H4 (cell line): Measurements from ENCODE around the gene NPNT. TPM values are rescaled to one million over a fixed set of nuclear protein-coding genes. Genes with fewer than 3 reads are reported as not detected.

Source experiments
- DNase-seq: peaks from one replicate; pipeline ENCODE4 v3.0.0-alpha.2; 2015; ENCODE audit warnings: low spot score
- total RNA-seq: library from RNA; depleted of rRNA; stranded (reverse); fragments of >200 nt; shearing (Covaris generic); gene quantifications from 2 replicates; pipeline ENCODE4 v1.2.3, GENCODE V29; 2014

The NPNT gene
- total RNA-seq, 1 experiment from 2014 or later = 0.23 TPM

- no peak for DNase-seq
These were observed 74.3 kb downstream of the NPNT start for GRCh38 chr4:105969575-105969974.

- no peak for DNase-seq
These were observed 75.1 kb downstream of the NPNT start for GRCh38 chr4:105970371-105970770.

DNA sequence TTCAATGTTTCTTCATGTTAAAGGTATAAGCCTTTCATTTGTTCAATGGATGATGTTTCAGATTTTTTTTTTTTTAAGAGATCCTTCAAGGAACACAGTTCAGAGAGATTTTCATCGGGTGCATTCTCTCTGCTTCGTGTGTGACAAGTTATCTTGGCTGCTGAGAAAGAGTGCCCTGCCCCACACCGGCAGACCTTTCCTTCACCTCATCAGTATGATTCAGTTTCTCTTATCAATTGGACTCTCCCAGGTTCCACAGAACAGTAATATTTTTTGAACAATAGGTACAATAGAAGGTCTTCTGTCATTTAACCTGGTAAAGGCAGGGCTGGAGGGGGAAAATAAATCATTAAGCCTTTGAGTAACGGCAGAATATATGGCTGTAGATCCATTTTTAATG lies 75.8 kb downstream of the NPNT start:
- no peak for DNase-seq

DNA sequence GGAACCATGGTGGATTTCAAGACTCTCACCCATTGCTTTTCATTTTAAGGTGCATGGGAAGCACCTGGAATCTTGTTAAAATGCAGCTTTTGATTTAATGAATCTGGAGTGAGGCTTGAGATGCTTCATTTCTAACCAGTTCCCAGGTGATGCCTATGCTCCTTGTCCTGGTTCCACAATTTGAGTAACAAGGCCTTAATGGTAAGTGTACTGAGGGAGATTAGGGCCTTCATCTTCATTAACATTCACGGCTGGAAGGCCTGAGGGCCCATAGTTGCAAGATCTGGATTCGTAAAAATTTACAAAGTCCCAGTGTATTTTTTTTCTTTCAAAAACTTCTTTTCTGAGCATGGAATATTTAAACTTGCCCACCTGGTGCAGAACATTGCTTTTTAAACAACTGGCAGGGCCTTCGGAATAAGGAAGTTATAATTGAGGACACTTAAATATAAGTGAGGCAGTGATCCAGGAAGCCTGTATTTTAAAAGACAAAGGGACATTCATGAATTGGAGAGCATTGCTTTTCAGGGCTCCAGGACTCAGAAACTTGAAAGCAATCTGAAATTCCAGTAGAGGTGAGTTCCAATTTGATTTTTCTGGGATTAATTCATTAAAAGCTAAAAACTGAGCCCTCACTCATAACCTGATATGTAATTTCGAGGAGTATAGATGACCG lies 77.8 kb downstream of the NPNT start:
- DNase-seq = no peak

GRCh38 chr4:105976915-105977314 lies 81.6 kb downstream of the NPNT start:
- DNase-seq = no peak

DNA sequence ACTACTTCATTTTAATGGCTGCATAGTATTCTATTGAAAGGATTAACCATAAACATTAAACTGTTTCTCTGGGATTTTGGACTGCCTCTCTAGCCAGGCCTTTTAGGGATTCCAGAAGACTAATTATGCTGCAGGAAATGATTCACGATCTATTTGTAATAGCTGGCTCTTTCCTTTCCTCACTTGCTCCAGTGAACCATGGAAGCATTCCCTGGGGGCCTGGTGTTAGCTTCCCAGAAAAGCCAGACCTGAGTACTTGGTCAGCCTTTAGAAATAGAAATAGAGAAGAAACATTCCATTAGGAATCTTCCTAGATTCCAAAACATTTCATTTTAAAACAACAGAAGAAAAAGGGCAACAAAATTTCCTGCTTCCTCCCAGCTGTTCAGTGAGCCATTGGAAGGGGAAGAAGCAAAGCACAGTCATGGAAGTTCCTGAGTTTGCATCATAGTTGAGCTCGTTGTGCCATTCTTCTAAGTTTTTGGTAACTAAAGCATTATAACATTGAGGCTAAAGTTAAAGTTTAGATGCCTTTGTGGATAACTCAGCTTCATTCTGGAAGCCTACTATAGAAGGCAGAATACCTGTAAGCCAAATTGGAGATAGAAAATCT lies 83.5 kb downstream of the NPNT start:
- peak; percentile 16 for DNase-seq

DNA sequence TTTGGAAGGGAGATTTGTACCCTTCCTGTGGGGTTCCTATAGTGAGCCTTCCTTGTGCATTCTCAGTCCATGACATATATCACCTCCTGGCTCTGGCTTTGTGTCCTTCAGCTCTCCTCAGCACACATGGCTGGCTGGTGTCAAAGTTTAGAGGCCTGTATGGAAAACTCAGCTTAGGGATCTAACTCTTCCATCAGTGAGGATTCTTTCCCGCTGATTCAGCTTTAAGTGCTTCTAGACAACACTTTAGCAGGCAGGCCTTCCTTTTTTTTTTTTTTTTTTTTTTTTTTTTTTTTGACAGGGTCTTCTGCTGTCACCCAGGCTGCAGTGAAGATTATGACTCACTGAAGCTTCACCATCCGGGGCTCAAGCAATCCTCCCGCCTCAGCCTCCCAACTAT lies 84.2 kb downstream of the NPNT start:
- no peak for DNase-seq

DNA sequence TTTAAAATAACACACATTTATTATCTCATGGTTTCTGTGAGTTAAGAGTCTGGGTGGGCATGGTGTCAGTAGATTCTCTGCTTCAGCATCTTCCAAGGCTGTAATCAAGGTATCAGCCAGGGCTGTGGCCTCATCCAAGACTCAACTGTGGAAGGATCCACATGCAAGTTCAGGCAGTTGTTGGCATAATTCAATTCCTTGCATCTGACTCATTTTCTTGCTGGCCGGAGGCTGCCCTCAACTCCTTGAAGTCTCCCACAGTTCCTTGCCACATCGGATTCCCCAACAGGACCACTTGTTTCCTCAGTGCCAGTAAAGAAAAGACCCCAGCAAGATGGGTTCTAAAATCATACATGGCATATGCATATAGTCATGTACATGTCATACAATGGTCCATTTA lies 93.4 kb downstream of the NPNT start:
- DNase-seq = no peak

GRCh38 chr4:105989485-105990242 lies 94.4 kb downstream of the NPNT start:
- no peak for DNase-seq

DNA sequence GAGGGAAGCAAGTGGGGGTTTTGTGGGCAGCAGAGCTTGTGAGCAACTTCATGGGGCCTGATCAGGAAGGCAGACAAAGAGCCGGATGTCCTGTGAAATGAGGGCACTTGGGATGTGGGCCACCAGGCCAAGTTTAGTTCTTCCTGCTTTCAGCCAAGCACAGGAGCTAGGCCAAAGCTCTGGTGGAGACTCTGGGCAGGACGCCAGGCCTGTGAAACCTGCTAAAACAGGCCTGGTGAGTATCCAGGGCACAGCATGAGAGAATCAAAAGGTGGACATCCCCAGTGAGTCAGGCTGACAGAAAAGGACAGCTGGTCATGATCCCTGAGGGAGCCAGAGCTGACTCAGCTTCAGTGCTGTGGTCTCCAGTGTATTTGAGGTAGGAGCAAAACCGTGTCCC lies 95.7 kb downstream of the NPNT start:
- DNase-seq = peak; percentile 48

DNA sequence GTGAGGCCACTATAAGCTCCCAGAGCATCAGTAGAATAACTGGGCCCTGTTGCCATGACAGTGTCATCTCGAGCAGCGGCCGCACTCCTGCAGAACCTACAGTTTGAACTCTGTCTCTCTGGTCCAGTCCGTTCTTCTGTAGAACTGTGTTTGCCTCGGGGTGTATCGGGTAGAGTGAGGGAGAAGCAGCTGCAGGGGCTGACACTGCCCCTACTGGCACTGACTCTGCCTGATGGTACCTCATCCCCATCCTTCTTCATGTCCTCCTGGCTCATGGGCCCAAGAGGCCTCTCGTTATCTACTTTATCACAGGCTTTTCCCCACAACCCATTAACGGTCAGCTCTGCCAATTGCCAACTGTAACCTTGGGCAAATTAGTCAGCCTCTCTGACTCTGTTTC lies 96.5 kb downstream of the NPNT start:
- no peak for DNase-seq

DNA sequence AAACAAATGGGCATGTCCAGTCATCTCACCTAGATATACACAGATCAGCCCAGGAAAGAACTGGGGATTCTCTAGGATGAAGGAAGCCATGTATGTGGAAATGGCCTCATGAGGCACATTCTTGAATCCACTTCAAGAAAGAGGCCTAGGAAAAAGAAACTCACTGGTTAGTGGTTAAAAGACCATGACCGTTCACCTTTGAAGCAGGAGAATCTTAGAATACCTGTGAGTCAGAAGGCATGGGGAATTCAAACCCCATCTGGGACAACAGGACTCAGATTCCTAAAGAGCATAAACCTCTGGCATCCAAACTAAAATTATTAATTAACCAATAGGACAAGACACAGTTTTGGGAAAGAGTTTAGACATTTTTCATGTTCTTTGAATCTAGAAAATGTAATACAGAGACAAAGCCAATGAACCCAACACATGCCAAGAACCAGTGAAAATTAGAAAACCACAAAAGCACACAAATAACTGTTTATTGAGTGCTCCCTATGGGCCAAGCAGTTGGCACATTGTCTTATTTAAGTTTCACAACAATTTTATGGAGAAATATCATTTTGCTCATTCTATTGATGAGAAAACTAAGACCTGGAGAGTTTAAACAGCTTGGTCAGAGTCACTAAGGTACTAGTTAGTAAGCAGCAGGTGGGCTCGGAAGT lies 97.5 kb downstream of the NPNT start:
- no peak for DNase-seq

DNA sequence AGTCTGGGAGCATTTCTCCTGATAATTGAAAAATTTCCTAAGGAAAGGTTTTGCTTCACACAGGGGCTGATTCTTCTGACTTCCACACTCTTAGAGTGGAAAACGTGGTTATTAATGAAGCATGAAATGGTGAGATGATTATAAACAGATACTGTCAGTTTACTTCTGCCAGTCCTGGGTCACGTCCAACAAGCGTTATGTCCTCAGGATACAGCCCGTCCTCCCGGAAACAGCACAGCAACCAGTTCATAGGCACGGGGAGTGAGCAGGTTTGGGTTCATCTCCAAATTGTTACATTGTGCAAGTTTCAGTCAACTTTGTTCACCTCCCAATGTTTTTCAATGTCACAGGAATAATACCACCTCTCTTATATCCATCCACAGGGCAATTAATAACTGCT lies 98.8 kb downstream of the NPNT start:
- no peak for DNase-seq

- no peak for DNase-seq
These were observed 99.7 kb downstream of the NPNT start for GRCh38 chr4:105994841-105995501.

DNA sequence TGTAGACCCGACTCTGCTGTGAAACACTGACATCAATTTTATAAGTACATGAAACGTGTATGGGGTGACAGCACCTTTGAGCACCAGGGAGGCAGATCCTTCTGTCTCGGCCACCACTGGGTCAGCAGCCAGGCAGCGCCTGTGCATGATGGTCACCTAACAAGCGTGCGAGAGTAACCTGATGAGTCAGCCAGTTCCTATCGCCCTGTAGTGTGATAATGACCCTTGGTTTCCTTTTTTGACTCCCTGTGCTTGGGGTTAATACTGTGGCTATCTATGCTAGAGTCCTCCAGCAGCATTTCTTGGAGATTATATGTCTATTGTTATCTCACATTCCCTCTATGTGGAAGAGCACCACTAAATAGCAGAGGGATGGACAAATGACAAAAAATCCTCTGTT lies 101.6 kb downstream of the NPNT start:
- no peak for DNase-seq

DNA sequence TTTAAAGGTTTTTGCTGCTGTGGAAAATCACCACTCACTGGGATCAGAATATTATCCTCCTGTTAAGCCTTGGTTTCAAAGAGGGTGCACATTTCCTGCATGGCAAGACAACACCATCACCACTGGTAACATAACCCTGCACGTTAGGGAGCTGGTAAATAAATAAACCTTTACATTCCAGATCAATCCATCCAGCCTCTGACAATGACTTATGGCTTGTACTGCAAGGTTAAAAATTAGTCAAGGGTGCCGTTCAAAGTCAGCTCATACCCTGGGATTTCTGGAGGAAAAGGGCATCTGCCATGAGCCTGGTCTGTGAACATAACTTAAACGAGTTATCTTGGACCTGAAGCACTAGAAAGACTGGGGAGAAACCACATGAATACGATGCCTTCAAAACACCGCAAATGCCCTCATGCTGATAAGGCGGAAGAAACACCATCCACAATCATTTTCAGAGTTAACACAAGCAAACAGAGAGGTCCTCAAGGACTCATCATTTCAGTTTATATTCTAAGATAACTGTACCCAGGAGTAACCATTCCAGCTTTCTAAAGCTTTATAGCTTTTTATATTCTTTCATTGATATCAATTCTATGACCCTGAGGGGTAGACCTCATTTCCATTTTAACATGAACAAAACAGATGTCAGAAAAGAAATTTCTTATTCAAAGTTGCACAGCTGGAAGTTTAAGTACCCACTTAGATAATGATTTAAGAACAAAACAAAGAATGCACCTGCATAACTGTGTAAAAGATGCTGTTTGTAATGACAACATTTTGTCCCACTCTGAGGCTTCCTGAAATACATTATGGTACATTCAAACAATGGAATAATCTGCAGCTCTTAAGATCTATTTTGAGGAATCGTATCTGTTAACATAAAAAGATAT lies 103.1 kb downstream of the NPNT start:
- DNase-seq = no peak

DNA sequence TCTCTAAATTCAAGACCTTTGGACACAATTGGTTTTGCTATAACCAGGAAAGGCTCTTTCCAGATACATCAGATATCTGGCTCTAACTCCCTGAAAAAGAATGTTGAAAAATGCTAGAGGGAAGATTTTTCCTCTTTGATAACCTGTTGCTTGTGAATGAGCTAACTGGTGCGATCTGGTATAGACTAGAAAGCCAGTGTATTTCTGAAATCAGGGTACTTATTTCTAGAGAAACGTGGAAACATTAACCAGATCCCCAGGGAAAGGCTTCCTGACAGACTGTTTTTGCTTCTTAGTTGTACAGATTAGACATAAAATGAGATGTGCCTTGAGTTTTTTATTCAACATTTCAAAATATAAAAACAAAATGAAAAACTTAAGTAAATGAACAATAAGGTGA lies 107.7 kb downstream of the NPNT start:
- no peak for DNase-seq

- no peak for DNase-seq
These were observed 115.5 kb downstream of the NPNT start for GRCh38 chr4:106010761-106011160.

DNA sequence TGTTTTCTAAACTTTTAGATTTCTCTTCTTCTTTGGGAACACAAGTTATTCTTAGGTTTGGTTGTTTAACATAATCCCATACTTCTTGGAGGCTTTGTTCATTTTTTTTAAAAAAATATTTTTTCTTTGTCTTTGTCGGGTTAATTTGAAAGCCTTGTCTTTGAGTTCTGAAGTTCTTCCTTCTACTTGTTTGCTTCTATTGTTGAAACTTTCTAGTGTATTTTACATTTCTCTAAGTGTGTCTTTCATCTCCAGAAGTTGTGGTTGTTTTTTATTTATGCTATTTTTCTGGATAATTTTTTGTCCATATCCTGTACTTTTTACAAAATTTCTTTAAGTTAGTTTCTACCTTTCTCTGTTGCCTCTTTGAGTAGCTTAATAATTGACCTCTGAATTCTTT lies 116.1 kb downstream of the NPNT start:
- DNase-seq = no peak

DNA sequence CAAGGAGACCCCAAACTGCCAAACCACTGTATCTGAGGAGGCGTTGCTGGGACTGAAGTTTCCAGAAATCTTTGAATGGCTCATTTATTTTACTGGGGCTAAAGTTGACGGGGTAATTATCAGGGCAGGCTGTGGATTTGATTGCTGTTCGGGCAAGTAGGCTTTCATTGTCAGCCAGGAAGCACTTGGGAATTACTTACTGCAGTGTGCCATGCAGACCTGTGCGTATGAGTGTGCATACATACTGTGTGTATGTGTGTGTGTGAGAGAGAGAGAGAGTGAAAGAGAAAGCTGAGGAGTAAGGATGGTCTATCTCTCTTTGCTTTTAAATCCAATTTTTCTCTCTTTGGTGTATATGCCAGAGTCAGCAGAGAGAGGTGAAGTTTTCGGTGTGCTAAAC lies 122.7 kb downstream of the NPNT start:
- DNase-seq = no peak

- DNase-seq = no peak
These were observed 124.5 kb downstream of the NPNT start for GRCh38 chr4:106019771-106020170.
